ENCODE results near the gene STRN4. TPM values are rescaled to one million over a fixed set of nuclear protein-coding genes. Genes with fewer than 3 reads are reported as not detected.

Gene STRN4
- total RNA-seq, 1 experiment from 2014 or later: 107 TPM

GRCh38 chr19:46722421-46723022 is 23.7 kb downstream of the STRN4 start:
- BruUV-seq (replicated peaks): no TSS peak
- no peak for TF ChIP-seq RAD21 (IDR thresholded peaks at IDR 0.05; ENCODE audit: low read depth)
- TF ChIP-seq REST (IDR thresholded peaks at IDR 0.05; ENCODE audit: low read depth): no peak
- TF ChIP-seq CEBPB (IDR thresholded peaks at IDR 0.05; ENCODE audit: low read depth): no peak
- no peak for TF ChIP-seq SP1 (IDR thresholded peaks at IDR 0.05; ENCODE audit: low read depth)
- no peak overlapping the region for H3K4me2 ChIP-seq (ENCODE audit: low read length)
- no peaks in the 10 kb centered on the region for H3K9me2 ChIP-seq (ENCODE audit: insufficient read depth)
- CTCF ChIA-PET: no interaction called here
- no peak overlapping the region for H3K4me3 ChIP-seq (replicated peaks in 1 of 2; ENCODE audit: low read depth in 1 of 2, low read length in 2 of 2)
- POLR2A ChIA-PET: no interaction called here
- H3K27ac ChIP-seq (ENCODE audit: low read depth, low read length): no peak overlapping the region
- no peak overlapping the region for H2AFZ ChIP-seq (ENCODE audit: low read depth, low read length, poor library complexity, severe bottlenecking)
- no peaks in the 10 kb centered on the region for H4K20me1 ChIP-seq (ENCODE audit: insufficient read depth)
- DNase-seq (ENCODE audit: low read depth, low spot score): no peak
- intact Hi-C loops (cut with micrococcal nuclease): loop anchor here (10.0 kb wide), 1 partner anchor 108 kb away; no protein-coding TSS in a partner anchor
- peaks cover 11% of the 10 kb centered on the region; the same call in 1 of the 2 replicates for H3K79me2 ChIP-seq (ENCODE audit: insufficient read depth, low read length)
- no peak overlapping the region for H3K9ac ChIP-seq (ENCODE audit: low read length)
- RAD21 ChIA-PET (ENCODE audit: low non-redundant PET in 1 of 2, low total read pairs in 2 of 2, uncharacterized antibody in 2 of 2, unreplicated experiment in 2 of 2): no interaction called here
- peaks cover 41 to 66% of the 10 kb centered on the region in 2 experiments; a peak in 3 of 4 replicates for H3K36me3 ChIP-seq (ENCODE audit: control insufficient read depth in 1 of 2, insufficient read depth in 2 of 2, low read length in 2 of 2)
- no peaks in the 10 kb centered on the region for H3K27me3 ChIP-seq (ENCODE audit: insufficient read depth, low read length)
- H3K9me3 ChIP-seq (ENCODE audit: control insufficient read depth in 1 of 2, insufficient read depth in 1 of 2, low read depth in 1 of 2, low read length in 2 of 2): no peaks in the 10 kb centered on the region
- ATAC-seq: no peak
- peaks cover 3 to 10% of the 10 kb centered on the region in 2 experiments; a peak in 3 of 4 replicates for H3K4me1 ChIP-seq (ENCODE audit: control insufficient read depth in 1 of 2, insufficient read depth in 2 of 2, low read length in 2 of 2)

GRCh38 chr19:46722004-46722380 is 24.3 kb downstream of the STRN4 start:
- DNase-seq (ENCODE audit: low read depth, low spot score) (no peak), ATAC-seq (no peak)
- H3K27ac ChIP-seq (ENCODE audit: low read depth, low read length): no peak overlapping the region
- POLR2A ChIA-PET: no interaction called here
- H3K4me1 ChIP-seq (ENCODE audit: control insufficient read depth in 1 of 2, insufficient read depth in 2 of 2, low read length in 2 of 2): peaks cover 3 to 14% of the 10 kb centered on the region in 2 experiments; a peak in 3 of 4 replicates
- H4K20me1 ChIP-seq (ENCODE audit: insufficient read depth): no peaks in the 10 kb centered on the region
- no peaks in the 10 kb centered on the region for H3K9me2 ChIP-seq (ENCODE audit: insufficient read depth)
- RAD21 ChIA-PET (ENCODE audit: low non-redundant PET in 1 of 2, low total read pairs in 2 of 2, uncharacterized antibody in 2 of 2, unreplicated experiment in 2 of 2): no interaction called here
- no peaks in the 10 kb centered on the region for H3K9me3 ChIP-seq (ENCODE audit: control insufficient read depth in 1 of 2, insufficient read depth in 1 of 2, low read depth in 1 of 2, low read length in 2 of 2)
- H2AFZ ChIP-seq (ENCODE audit: low read depth, low read length, poor library complexity, severe bottlenecking): no peak overlapping the region
- H3K79me2 ChIP-seq (ENCODE audit: insufficient read depth, low read length): peaks cover 6% of the 10 kb centered on the region; the same call in 1 of the 2 replicates
- no TSS peak for BruUV-seq (replicated peaks)
- CTCF ChIA-PET: no interaction called here
- no peak overlapping the region for H3K9ac ChIP-seq (ENCODE audit: low read length)
- H3K27me3 ChIP-seq (ENCODE audit: insufficient read depth, low read length): no peaks in the 10 kb centered on the region
- no peak overlapping the region for H3K4me3 ChIP-seq (replicated peaks in 1 of 2; ENCODE audit: low read depth in 1 of 2, low read length in 2 of 2)
- H3K36me3 ChIP-seq (ENCODE audit: control insufficient read depth in 1 of 2, insufficient read depth in 2 of 2, low read length in 2 of 2): peaks cover 36 to 60% of the 10 kb centered on the region in 2 experiments; a peak in 3 of 4 replicates
- no peak overlapping the region for H3K4me2 ChIP-seq (ENCODE audit: low read length)
- intact Hi-C loops (cut with micrococcal nuclease): loop anchor here (10.0 kb wide), 1 partner anchor 107 kb away; no protein-coding TSS in a partner anchor
- no peak for TF ChIP-seq SP1 (IDR thresholded peaks at IDR 0.05; ENCODE audit: low read depth)
- no peak for TF ChIP-seq ZNF274 (IDR thresholded peaks at IDR 0.05; ENCODE audit: low read depth, low read length)
- no peak for TF ChIP-seq SIN3A (IDR thresholded peaks at IDR 0.05; ENCODE audit: low read depth)
- no peak for TF ChIP-seq ATF3 (IDR thresholded peaks at IDR 0.05)
- no peak for TF ChIP-seq YY1 (IDR thresholded peaks at IDR 0.05; ENCODE audit: extremely low read depth, insufficient replicate concordance, low read depth, low read length)
- no peak for TF ChIP-seq RAD21 (IDR thresholded peaks at IDR 0.05; ENCODE audit: low read depth)
- no peak for TF ChIP-seq JUND (IDR thresholded peaks at IDR 0.05)
- no peak for TF ChIP-seq POLR2A (IDR thresholded peaks at IDR 0.05; ENCODE audit: borderline replicate concordance, extremely low read depth, insufficient read depth, insufficient read length)
- TF ChIP-seq REST (IDR thresholded peaks at IDR 0.05; ENCODE audit: low read depth): no peak
- TF ChIP-seq CBX3 (IDR thresholded peaks at IDR 0.05; ENCODE audit: low read depth): no peak
- no peak for TF ChIP-seq FOSL1 (IDR thresholded peaks at IDR 0.05; ENCODE audit: low read depth)
- no peak for TF ChIP-seq MAX (IDR thresholded peaks at IDR 0.05)
